ENCODE data around the gene EREG. TPM values are rescaled to one million over a fixed set of nuclear protein-coding genes. Genes with fewer than 3 reads are reported as not detected.
"Not testable (repeated sequence)": the region's sequence is repeated elsewhere in the genome, so short reads cannot be mapped to it uniquely, and the experiment has no call there.

The EREG gene
- total RNA-seq, 1 donor from 2014 or later: 3.9 TPM

- not testable (repeated sequence) for DNase-seq (ENCODE audit: extremely low read depth, low read depth, low spot score)
Observed at GRCh38 chr4:74340421-74340820, 24.5 kb upstream of the EREG start.

GRCh38 chr4:74344031-74344430 is 20.9 kb upstream of the EREG start:
- no peak for DNase-seq (ENCODE audit: extremely low read depth, low read depth, low spot score)

GRCh38 chr4:74353858-74354257 is 11.1 kb upstream of the EREG start:
- no peak for DNase-seq (ENCODE audit: extremely low read depth, low read depth, low spot score)

GRCh38 chr4:74357965-74358364 is 7.0 kb upstream of the EREG start:
- DNase-seq (ENCODE audit: extremely low read depth, low read depth, low spot score): no peak

GRCh38 chr4:74361671-74362070 is 3.3 kb upstream of the EREG start:
- no peak for DNase-seq (ENCODE audit: extremely low read depth, low read depth, low spot score)

GRCh38 chr4:74362347-74362746 is 2.6 kb upstream of the EREG start:
- no peak for DNase-seq (ENCODE audit: extremely low read depth, low read depth, low spot score)

- DNase-seq (ENCODE audit: extremely low read depth, low read depth, low spot score): no peak
Observed at GRCh38 chr4:74364256-74364651, 691 bp upstream of the EREG start.

- no peak for DNase-seq (ENCODE audit: extremely low read depth, low read depth, low spot score)
Observed at GRCh38 chr4:74365761-74366160, 816 bp downstream of the EREG start.

GRCh38 chr4:74366367-74366911 is 1.5 kb downstream of the EREG start:
- no peak for DNase-seq (ENCODE audit: extremely low read depth, low read depth, low spot score)

GRCh38 chr4:74367656-74368290 is 2.8 kb downstream of the EREG start:
- no peak for DNase-seq (ENCODE audit: extremely low read depth, low read depth, low spot score)

GRCh38 chr4:74368596-74368995 is 3.7 kb downstream of the EREG start:
- DNase-seq (ENCODE audit: extremely low read depth, low read depth, low spot score): no peak

GRCh38 chr4:74369855-74370254 is 4.9 kb downstream of the EREG start:
- DNase-seq (ENCODE audit: extremely low read depth, low read depth, low spot score): no peak

GRCh38 chr4:74370912-74371311 is 6.0 kb downstream of the EREG start:
- no peak for DNase-seq (ENCODE audit: extremely low read depth, low read depth, low spot score)

- DNase-seq (ENCODE audit: extremely low read depth, low read depth, low spot score): no peak
Observed at GRCh38 chr4:74374128-74374527, 9.2 kb downstream of the EREG start.

- DNase-seq (ENCODE audit: extremely low read depth, low read depth, low spot score): no peak
Observed at GRCh38 chr4:74374561-74375327, 9.8 kb downstream of the EREG start.

- no peak for DNase-seq (ENCODE audit: extremely low read depth, low read depth, low spot score)
Observed at GRCh38 chr4:74375824-74376426, 11.0 kb downstream of the EREG start.

GRCh38 chr4:74376888-74377483 is 12.0 kb downstream of the EREG start:
- DNase-seq (ENCODE audit: extremely low read depth, low read depth, low spot score): no peak

GRCh38 chr4:74377714-74378113 is 12.8 kb downstream of the EREG start:
- DNase-seq (ENCODE audit: extremely low read depth, low read depth, low spot score): no peak

GRCh38 chr4:74378573-74378972 is 13.6 kb downstream of the EREG start:
- DNase-seq (ENCODE audit: extremely low read depth, low read depth, low spot score): no peak

- DNase-seq (ENCODE audit: extremely low read depth, low read depth, low spot score): no peak
Observed at GRCh38 chr4:74379912-74380311, 15.0 kb downstream of the EREG start.

GRCh38 chr4:74385386-74385785 is 20.4 kb downstream of the EREG start:
- no peak for DNase-seq (ENCODE audit: extremely low read depth, low read depth, low spot score)
